ENCODE data around the gene RAI1.

RAI1 gene

DNA sequence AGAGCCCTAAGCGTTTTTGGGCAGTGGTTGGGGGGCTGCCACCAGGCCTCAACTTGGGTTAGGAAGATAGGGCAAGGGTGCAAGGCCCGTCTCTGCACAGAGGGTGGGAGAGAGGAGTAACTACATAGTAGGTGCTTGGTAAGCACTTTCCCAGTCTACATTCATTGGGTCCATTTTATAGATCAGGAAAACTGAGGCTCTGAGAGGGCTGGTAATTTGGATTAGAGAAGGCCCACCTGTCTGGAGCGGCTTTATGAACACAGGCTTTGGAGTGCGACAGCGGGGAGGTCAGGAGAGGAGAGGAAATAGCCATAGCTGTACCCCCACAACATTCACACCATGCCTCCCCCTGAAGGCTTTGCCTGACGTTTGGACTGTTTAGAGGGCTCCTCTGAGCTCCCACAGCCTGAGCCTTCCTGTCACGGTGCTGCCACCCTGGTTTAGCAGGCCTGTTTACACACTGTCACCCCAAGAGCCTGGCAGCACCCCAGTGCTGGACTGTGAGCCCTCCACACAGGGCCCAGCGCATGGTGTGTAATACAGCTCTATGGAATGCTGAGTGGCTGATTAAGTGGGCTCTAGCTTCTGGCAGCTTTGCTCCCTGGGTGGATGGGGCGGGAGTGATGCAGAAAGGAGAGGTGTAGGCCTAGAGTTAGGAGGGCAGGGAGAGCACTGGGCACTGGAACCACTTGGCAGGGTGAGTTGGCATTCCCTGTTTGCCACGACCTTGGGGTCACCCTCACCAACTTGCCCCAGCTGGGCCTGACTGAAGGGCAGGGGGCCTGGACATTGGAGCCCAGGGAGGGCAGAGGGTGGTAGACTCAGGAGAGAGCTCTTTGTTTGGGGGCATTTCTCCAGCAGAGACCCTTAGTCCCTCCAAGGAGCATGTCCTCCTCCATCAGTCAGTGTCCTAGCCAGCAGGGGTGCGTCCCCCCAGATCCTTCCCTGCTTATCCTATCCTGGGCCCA, 73.7 kb downstream of the RAI1 start:
- DNase-seq: no peak

DNA sequence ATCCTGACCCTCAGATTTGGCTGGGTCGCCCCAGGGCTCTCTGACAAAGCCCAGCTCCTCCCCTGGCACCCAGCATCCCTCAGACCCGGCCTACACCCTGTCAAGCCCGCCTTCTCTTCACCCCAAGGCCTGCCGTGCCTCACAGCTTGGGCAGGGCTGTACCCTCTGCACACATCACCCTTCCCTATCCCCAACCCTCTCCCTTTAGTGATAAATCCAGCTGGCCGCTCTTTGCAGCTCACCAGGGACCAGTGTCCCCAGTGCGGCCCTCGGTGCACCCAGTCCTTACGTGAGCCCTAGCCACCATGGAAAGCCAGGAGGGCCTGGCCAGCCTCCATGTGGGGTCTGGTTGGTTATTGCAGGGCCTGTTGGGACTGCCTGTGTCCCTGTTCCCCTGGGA, 74.5 kb downstream of the RAI1 start:
- DNase-seq: no peak

DNA sequence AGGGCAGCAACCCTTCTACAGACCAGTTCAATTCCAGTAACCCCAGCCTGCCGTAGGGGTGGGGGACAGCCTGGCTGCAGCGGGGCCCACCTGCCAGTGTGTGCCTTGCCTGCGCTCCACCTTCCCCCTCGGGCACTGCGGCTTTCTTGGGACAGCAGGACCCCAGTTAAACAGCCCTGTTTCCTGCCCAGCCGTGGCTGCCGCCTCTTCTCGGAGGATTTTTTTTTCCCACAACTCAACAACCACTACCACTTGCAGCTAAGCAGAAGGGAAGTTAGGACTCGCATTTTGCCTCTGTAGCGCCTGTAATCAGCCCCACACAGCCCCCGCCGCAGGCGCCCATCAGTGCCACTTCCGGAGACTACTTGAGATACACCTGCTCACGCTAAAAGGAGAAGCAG, 76.1 kb downstream of the RAI1 start:
- no peak for DNase-seq

DNA sequence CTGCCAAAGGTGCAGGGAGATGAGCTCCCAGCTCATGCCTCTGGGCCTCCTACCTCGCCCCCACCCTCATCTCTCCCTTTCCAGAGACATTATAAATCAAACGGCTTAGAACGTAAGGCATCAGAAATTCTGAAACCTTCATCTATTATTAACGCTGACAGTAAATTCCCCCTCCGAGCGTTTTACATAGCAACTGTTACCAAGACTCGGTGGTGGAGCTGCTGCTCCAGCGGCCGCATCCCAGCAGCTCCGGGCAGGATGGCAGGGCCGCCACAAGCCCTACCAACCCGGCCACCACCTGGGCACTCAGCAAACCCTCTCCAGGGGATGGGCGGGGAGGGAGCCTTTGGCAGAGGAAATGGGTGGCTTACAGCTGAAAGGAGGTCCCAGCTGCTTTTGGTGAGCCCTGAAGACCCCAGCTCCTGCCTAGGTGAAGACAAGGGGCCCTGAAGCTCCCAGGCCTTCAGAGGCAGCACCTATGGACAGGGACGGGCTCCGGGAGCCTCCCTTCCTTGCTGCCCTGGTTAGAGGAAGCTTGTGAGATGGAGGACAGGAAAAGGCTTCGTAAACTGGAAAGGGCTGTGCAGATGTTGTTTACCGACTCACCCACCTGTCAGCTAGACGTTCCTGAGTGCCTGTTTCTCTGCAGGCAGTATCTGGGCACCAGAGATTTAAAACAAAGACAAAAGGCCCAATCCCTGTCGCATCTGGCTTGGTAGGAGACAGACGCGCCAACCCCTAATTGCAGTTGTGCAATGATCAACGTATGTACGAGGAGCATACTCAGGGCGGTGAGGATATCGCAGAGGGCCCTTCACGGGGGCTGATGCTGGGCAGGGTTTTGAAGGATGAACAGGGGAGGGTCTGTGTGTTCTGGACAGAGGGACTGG, 76.9 kb downstream of the RAI1 start:
- no peak for DNase-seq

DNA sequence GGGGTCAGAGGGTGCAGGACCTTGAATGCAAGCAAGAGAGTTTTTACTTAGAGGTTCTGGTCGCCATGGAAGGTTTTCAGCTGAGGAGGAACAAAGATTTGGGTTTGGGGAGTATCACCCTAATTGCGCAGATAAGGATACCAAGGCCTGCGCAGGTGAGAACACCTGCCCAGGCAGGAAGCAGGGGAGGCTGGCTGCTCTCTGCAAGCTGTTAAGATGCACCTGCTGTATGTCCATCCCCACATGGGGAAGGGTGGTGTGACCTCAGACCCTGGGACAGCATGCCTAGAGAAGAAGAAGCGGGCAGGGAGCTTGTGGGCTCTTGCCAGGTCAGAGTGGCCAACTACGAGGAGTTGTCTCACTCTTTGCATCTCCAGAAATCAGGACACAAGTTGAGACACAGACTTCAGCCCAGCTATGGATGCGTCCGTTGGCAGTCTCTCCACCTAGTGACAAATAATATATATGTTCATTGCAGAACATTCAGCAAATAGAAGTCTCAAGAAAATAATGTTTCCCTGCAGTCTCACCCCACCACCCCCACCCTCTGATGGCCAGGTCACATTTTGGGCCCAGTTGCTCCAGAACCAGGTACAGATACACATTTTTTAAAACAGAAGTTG, 77.8 kb downstream of the RAI1 start:
- DNase-seq: no peak

DNA sequence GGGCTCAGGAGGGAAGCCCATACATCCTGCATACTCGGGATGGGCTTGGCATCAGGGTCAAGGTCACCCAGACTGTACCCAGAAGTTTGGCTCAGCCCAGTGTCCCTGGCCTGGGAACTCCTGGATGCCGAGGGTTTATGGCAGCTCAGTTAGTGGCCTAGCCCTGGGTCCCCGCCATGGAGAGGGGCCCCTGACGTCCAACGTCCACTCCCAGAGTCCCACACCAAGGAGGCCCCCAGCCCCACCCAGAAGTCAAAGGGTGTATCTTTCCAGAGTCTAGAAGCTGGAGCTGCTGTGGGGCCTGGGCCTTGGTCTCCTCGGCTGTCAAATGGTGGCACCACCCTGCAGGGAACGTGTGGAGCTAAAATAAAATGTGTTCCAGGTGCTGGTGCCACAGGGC, 79.1 kb downstream of the RAI1 start:
- no peak for DNase-seq

DNA sequence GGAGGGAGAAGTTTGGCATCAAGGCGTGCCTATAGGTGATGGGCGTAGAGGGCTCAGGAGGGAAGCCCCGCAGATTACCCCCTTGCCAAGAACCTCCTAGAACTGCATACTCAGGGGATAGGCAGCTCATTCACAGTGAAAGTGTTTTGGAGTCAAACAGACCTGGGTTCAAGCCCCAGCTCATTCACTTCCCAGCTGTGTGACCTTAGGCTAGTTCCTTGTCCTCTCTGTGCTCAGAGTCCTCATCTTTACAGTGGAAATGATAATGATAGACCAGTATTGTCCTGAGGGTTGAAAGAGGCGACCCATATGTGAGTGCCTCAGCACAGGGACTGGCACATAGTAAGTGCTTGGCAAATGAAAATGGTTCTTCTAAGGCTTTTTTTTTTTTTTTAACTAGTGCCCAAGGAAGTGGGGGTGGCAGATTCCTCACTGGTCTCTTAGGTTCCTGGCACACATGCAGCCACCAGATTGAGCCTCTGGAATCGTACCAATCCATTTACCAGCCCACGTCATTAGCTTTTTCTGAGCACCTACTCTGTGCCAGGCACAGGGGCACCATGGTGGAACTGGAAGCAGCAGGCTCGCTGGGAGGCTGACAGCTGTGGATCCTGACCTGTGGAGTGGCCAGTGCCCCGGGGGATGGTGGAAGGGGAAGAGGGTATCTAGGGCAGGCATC, 79.8 kb downstream of the RAI1 start:
- DNase-seq: no peak

DNA sequence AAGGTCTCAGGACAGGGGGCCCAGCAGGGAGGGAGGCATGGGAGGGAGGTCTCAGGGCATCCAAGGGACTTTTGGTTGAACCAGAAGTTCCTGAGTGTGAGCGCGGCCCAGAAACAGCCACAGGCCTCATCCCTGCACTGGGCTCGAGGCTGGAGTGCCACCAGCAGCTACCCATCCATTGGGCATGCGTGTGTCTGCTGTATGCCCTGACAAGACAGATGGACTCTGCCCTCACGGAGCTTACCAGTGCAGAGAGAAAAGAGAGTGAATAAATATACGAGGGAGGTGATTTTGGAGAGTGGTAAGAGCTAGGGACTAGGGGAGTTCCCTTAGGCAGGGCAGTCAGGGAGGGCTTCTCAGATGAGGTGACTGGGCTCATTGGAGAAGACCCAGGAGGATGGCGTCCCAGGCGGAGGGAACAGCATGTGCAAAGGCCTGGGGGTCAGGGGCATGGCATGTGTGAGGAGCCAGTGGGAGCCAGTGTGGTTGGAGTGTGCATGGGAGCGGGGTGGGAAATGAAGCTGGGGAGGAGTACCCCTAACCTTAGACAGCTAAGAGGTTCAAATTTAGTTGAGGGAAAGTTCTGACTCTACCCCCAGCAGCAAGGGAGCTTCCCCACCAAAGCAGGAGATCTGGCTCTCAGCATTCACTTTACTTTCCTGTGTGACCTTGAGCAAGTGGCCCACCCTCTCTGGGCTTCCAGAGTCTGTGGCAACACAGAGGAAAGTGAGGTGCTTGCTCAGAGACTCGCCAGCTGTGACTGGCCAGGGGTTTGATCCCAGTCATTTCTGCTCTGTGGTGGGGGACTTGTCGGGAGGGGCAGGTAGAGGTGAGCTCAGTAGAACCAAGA, 80.9 kb downstream of the RAI1 start:
- no peak for DNase-seq

DNA sequence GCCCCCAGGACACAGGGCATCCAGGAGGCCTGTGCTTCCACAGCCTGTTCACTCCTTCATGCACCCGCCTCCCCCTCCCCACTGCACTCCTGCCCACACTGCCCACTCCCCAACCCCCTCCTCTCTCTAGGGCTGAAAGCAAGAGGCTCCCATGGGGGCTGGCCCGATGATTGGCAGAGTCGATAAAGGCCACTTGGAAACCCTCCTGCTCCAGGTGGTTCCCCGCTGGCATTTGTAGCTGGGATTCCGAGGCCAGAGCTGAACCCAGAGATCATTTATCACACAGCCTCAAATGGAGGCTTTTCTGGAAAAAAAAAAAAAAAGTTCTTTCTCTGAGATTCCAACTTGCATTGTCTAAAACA, 81.5 kb downstream of the RAI1 start:
- no peak for DNase-seq

DNA sequence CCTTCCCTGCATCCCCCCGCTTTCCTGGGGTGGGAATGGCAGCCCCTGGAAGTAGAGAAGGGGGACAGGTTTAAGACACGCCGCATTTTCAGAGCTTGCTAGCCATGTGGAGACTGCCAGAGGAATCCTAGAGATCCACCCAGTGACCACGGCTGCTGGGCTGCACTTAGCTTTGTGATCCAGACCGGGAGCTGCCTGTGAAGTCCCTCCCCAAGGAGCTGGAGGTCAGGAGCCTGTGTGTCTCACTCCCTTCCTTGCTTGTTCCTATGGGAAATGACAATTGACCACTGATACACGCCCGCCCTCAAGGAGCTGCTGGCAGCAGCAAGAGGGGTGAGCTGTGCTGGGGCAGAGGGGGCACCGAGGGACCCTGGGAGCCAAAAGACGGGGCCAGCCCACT, 81.9 kb downstream of the RAI1 start:
- DNase-seq: no peak

DNA sequence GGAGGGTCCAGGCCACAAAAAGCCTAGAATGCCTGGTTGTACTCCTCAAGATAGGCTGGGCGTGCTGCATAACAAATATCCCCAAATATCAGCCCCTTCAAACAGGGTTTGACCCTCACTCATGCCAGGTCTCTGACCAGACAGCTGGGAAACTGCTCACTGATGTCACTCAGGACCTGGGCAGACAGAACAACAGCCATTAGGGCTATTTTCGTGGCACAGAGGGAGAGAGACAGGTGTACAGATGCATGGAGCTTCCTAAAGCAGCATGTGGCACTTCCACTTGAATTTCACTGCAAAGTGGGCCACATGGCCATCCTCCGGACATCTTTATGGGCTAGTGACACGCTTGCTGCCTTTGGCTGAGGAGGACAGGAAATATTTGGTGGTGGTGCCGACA, 82.5 kb downstream of the RAI1 start:
- DNase-seq: no peak

DNA sequence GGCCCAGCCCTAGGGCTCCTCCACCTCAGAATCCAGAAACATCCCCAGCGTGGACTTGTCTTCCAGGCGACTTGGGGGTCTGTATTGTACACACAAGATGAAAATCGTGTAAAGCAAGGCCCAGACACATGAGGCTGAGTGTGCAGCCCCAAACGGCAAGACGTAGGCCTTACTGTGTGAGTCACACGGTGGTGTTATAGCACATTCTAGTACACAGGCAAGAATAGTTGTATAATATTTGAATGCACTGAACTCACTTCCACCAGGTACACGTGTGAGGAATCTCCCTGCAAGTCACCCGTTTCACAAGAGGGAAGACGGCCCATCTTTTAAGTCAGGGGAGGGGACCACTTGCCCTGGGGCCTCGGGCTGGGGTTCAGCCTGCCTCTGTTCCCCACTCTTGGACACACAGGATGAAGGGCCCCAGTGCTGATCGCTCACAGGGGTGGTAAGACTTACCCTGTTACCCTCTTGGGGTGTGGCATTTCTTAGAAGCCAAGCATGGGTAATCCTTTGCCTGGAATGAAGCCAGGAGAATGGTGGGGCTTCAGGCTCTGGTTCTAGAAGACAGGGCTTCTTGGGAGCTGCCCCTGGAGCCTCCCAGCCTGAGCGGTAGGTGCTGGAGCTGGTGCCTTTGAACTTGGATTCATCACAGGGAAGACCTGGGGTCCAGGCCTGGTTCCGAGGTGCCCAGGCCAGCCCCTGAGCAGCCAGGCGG, 84.3 kb downstream of the RAI1 start:
- no peak for DNase-seq

DNA sequence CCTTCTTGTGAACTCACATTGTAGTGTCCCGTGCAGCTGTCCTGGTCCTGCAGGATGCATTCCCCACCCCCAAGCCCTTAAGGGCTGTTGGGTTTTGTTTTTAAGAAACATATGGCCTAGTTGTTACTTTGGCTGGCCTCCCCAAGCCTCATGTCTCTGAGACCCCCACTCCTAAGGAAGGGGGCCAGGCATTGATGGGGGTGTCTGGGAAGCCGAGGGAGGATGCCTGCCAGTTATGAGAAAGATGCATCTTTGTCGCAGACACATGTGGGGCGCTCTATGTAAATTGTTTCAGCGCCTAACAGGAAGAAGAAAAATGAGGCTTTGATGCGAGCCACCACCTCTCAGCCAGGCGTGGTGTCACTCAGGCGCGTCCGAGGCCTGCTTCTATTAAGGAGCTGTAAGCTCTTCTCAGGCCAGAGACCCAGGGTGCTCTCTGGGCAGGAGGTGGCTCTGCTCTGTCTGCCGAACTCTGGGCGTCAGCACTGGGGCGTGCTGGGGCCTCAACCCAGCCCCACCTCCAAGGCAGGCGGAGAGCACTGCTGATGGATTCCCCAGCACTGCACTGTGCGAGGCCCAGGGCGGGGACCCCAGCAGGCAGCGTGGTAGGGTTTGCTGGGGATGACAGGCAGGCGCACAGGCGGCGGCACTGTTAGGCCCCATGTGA, 85.0 kb downstream of the RAI1 start:
- DNase-seq: no peak

DNA sequence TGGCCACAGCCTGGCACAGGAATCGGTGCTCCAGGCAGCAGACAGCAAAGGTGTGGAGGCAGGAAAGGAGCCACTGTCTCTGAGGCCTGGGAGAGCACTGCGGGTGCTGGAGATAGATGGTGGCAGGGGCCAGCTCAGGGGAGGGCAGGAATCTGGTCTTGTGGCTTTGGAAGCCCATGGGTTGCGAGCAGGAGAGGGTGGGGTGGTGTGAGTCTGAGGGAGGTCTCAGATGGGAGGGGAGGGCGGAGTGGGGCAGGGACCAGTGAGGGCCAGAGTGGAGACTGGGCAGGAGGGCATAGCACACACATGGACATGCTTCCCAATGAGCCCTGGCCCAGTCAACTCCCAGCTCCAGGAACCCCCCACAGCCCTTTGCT, 85.5 kb downstream of the RAI1 start:
- no peak for DNase-seq

DNA sequence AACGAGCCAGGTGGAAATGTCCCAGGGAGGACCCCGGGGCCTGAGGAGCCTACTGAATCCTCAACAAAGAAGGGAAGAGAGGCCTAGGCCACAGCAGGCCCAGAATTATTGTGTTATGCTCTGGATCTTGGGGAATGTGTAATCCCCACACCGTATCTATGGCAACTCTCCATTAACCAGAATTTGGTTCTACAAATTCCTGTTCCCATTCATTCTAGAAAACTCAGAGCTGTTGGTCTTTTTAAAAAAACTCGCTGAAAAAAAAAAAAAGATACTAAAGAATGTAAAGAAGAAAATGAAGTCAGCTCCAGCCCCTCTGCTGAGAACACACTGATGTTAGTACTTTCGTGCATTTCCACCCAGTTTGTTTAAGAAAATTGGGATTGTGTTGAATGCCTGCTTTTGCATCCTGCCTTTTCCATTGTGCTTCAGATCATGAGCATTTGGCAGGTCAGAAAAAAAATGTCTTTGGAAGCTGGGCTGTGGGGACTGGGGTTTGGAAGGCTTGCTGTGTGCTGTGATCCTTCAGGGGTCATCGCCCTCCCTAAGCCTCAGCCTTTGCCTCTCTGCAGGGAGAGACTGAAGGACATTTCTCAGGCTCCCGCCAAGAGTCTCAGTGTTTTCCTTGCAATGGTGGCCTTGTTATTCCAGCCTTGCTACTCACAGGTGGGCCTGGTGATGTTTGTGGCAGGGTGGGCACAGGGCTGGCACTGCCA, 86.1 kb downstream of the RAI1 start:
- DNase-seq: no peak

DNA sequence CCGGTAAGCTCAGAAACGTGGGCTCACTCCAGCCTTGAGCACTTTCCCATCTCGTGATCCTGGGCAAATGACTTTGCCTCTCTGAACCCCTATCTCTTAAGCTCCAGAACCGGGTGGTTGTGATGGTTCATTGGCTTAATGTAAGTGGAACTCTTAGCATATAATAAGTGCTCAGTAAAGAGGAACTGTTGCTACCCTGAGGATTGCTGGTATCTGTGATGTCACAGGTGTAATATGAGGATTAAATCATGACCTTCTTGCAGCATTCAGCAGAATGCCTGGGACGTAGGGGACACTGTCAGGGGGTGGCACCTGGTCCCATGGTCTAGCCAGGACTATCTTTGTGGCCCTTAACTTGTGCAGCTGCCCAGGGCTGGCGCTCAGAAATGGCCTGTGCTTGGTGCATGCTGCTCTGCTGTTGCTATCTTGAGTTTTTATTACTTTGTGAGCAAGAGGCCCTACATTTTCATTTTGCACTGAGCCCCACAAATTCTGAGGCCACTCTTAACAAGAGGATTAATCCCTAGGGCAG, 86.7 kb downstream of the RAI1 start:
- no peak for DNase-seq

DNA sequence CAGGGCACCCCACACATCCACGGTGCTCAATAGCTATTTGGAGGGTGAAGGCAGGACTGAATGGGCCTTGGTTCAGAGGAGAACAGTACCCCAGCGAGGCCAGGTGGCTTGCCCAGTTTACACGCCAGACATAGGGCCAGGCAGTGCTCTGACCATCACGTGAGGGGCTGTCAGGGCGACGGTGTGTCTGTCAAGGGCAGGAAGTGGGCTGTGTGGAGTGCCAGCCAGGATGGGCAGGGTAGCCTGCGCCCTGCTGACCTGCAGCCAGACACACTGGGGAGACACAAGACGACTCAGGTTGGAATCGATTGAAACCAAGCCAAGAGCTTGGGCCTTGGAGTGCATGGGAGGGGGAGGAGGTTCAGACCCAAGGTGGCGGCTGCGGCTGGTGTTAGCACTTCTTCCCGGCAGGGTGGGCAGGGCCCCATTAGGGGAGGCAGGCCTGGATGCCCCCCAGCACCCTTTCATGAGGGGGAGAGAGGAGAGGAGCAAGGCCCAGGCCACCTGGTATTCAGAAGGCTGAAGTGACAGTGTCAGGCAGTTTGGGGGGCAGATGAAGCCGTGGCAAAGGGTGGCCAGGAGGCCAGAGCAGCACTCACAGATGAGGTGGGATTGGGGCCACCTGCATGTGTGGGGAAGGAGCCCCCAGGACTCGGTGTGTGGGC, 87.3 kb downstream of the RAI1 start:
- no peak for DNase-seq

DNA sequence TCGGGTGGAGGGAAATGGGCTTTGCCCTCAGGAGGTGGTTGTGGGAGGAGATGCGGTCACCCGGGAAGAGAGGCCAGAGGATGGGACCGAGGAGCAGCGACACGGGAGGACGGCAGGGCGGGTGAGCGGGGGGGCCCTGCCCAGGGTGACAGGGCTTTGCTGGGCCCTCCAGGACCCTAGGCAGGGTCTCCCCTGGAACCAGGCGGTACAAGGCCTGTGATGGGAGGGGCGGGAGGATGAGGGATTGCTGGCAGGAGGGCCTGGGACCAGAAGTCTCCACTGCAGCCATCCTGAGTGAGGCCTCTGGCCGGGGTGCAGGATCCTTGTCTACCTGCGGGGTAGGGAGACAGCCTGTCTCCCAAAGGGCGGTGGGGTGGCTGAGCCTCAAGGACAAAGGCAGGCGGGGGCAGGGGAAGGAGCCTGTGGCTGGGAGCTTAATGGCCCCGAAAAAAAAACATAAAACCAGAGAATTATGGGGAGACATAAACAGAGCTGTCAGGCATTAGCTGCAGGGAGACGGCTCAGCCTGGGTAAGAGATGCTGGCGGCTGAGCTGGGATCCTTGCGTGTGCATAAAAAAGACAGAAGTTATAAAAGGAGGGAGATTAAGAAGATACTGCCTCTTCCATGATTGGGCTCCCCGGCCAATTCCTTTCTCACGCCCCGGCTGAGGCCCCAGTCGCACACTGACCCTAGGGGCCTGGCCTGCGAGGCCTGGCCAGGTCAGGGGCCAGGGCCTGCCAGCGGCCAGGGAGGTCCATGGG, 88.8 kb downstream of the RAI1 start:
- DNase-seq: no peak
